Keratinocyte (primary cell): ENCODE measurements around the gene EXOSC1. TPM values are rescaled to one million over a fixed set of nuclear protein-coding genes. Genes with fewer than 3 reads are reported as not detected.

Experiments used
- DNase-seq: peaks from one replicate; pipeline ENCODE4 v3.0.0-alpha.2; 2011; ENCODE audit warnings: low read depth, missing footprints, low spot score
- FAIRE-seq: peaks from 2 replicates; lab custom pipeline; 2011; peaks lifted over from hg19 to GRCh38; lab: Jason Lieb, UNC
- H2AFZ ChIP-seq: 2 replicates; pipeline ENCODE4 v1.6.0; 2012; ENCODE audit warnings: low read length, control low read depth, inconsistent platforms; ENCODE audit not compliant: control insufficient read depth
- H3K27ac ChIP-seq: 2 replicates; pipeline ENCODE4 v1.5.1; 2011; ENCODE audit warnings: low read length; ENCODE audit not compliant: control insufficient read depth, insufficient read depth
- H3K27me3 ChIP-seq: 3 replicates; pipeline ENCODE4 v1.6.0; 2011; ENCODE audit warnings: low read length; ENCODE audit not compliant: control insufficient read depth, insufficient read depth; ENCODE audit errors: extremely low read depth
- H3K36me3 ChIP-seq, 2 experiments: 2 replicates in 1 of 2; 3 replicates in 1 of 2; pipeline ENCODE4 v1.5.1; 2011; ENCODE audit warnings: low read length in 2 of 2, mild to moderate bottlenecking in 1 of 2; ENCODE audit not compliant: control insufficient read depth in 2 of 2, insufficient read depth in 2 of 2; ENCODE audit errors: extremely low read depth in 1 of 2
- H3K4me1 ChIP-seq: 3 replicates; pipeline ENCODE4 v1.5.1; 2011; ENCODE audit warnings: low read length; ENCODE audit not compliant: control insufficient read depth, insufficient read depth; ENCODE audit errors: extremely low read depth
- H3K4me2 ChIP-seq: 3 replicates; pipeline ENCODE4 v1.6.0; 2011; ENCODE audit warnings: low read depth, low read length; ENCODE audit not compliant: control insufficient read depth, insufficient read depth; ENCODE audit errors: extremely low read depth
- H3K4me3 ChIP-seq, 3 experiments: fragments of 200-600 bp in 1 of 3; sonication (generic) in 1 of 3; 2 replicates in 2 of 3; 3 replicates in 1 of 3; pipeline ENCODE4 v1.5.1; 2011 to 2016; ENCODE audit warnings: low read length in 3 of 3, mild to moderate bottlenecking in 3 of 3, control low read depth in 2 of 3, inconsistent platforms in 1 of 3, low read depth in 1 of 3, mixed read lengths in 1 of 3, mixed run types in 1 of 3, moderate library complexity in 1 of 3; ENCODE audit not compliant: control insufficient read depth in 2 of 3, insufficient read depth in 2 of 3; ENCODE audit errors: extremely low read depth in 1 of 3
- H3K79me2 ChIP-seq: 2 replicates; pipeline ENCODE4 v1.6.0; 2012; ENCODE audit warnings: low read length; ENCODE audit not compliant: control insufficient read depth, insufficient read depth
- H3K9ac ChIP-seq: 3 replicates; pipeline ENCODE4 v1.6.0; 2011; ENCODE audit warnings: low read length; ENCODE audit not compliant: control insufficient read depth, insufficient read depth; ENCODE audit errors: extremely low read depth
- H3K9me1 ChIP-seq: 3 replicates; pipeline ENCODE4 v1.6.0; 2011; ENCODE audit warnings: low read length; ENCODE audit not compliant: control insufficient read depth, insufficient read depth; ENCODE audit errors: extremely low read depth
- H3K9me3 ChIP-seq: 2 replicates; pipeline ENCODE4 v1.5.1; 2012; ENCODE audit warnings: low read depth, low read length; ENCODE audit not compliant: control insufficient read depth
- H4K20me1 ChIP-seq: 3 replicates; pipeline ENCODE4 v1.6.0; 2011; ENCODE audit warnings: low read length; ENCODE audit not compliant: control insufficient read depth, insufficient read depth; ENCODE audit errors: extremely low read depth
- EZH2 ChIP-seq: IDR thresholded peaks from one replicate; pipeline ENCODE4 v1.6.1; 2012; ENCODE audit warnings: inconsistent platforms, mild to moderate bottlenecking, low read length, moderate library complexity
- dilution Hi-C: fragments of 300-500 bp; cut with MboI; formaldehyde crosslinking; loops from one replicate; pipeline ENCODE4 v1.7.0; 2020; ENCODE audit warnings: low sequenced_read_pairs; ENCODE audit not compliant: extremely low pct_ligation_motif_present
- polyA plus RNA-seq, 5 experiments: library from polyadenylated mRNA; depleted of rRNA in 3 of 5; stranded (reverse) in 3 of 5; stranded (forward) in 1 of 5; unstranded in 1 of 5; fragments of >200 nt; gene quantifications; 1 replicate in 1 of 5; 2 replicates in 3 of 5; 3 replicates in 1 of 5; pipeline versions ENCODE4 v1.2.1 to v1.2.3, GENCODE V29; 2011 to 2012; ENCODE audit warnings: missing spikeins in 2 of 5, low read depth in 1 of 5, low replicate concordance in 1 of 5
- TF ChIP-seq, protein P1 (sequence below), 3 experiments: IDR thresholded peaks in 1 of 3; conservative IDR thresholded peaks in 1 of 3; optimal IDR thresholded peaks in 1 of 3; 2 replicates in 2 of 3; 3 replicates in 1 of 3; pipeline versions ENCODE3 to v1.5.1; 2011; ENCODE audit warnings: low read length in 3 of 3, mild to moderate bottlenecking in 3 of 3, moderate library complexity in 2 of 3, control low read depth in 1 of 3, inconsistent platforms in 1 of 3; ENCODE audit not compliant: insufficient read depth in 2 of 3; ENCODE audit errors: extremely low read depth in 1 of 3

The EXOSC1 gene
- polyA plus RNA-seq, 1 donor (not counting 4 experiments of a cell fraction or from before 2014, with no cell fraction given), result 45.7 TPM

DNA sequence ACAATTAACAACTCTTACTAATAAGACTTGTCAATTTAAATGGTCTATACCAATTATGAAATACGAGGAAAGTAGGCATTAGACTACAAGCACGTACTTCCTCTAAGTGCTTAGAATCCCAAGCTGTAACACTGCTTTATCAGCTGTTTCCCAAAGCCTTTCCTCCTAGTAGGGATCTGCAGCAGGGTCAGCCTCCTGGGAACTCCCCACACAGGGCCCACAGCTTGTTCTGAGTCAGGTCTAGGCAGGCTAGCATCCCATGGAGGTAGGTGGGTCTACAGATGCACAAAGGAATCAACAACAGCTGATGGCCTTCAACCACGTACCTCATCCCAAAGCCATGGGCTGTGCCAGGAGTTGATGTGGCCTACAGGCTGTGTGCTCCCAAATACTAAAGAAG, 37.7 kb upstream of the EXOSC1 start:
- no peak overlapping the region for H3K4me3 ChIP-seq
- peaks cover 13 to 26% of the 10 kb centered on the region in 2 experiments for H3K36me3 ChIP-seq
- H2AFZ ChIP-seq, result no peak overlapping the region
- no peak overlapping the region for H3K9ac ChIP-seq
- H4K20me1 ChIP-seq, result no peaks in the 10 kb centered on the region
- dilution Hi-C loops, result no loop called here
- no peak for DNase-seq
- no peak overlapping the region for H3K4me2 ChIP-seq
- H3K9me3 ChIP-seq, result no peaks in the 10 kb centered on the region
- H3K9me1 ChIP-seq, result no peaks in the 10 kb centered on the region
- peaks cover 57% of the 10 kb centered on the region for H3K79me2 ChIP-seq
- no peak for TF ChIP-seq EZH2
- TF ChIP-seq, protein P1, sequence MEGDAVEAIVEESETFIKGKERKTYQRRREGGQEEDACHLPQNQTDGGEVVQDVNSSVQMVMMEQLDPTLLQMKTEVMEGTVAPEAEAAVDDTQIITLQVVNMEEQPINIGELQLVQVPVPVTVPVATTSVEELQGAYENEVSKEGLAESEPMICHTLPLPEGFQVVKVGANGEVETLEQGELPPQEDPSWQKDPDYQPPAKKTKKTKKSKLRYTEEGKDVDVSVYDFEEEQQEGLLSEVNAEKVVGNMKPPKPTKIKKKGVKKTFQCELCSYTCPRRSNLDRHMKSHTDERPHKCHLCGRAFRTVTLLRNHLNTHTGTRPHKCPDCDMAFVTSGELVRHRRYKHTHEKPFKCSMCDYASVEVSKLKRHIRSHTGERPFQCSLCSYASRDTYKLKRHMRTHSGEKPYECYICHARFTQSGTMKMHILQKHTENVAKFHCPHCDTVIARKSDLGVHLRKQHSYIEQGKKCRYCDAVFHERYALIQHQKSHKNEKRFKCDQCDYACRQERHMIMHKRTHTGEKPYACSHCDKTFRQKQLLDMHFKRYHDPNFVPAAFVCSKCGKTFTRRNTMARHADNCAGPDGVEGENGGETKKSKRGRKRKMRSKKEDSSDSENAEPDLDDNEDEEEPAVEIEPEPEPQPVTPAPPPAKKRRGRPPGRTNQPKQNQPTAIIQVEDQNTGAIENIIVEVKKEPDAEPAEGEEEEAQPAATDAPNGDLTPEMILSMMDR (optimal IDR thresholded peaks at IDR 0.05 in 1 of 3, IDR thresholded peaks at IDR 0.05 in 1 of 3, conservative IDR thresholded peaks at IDR 0.05 in 1 of 3; ENCODE audit: extremely low read depth in 1 of 3, insufficient read depth in 2 of 3, low read length in 3 of 3), result no peak
- FAIRE-seq, result no peak
- H3K4me1 ChIP-seq, result peaks cover 39% of the 10 kb centered on the region
- H3K27me3 ChIP-seq, result no peaks in the 10 kb centered on the region
- H3K27ac ChIP-seq, result no peak overlapping the region

DNA sequence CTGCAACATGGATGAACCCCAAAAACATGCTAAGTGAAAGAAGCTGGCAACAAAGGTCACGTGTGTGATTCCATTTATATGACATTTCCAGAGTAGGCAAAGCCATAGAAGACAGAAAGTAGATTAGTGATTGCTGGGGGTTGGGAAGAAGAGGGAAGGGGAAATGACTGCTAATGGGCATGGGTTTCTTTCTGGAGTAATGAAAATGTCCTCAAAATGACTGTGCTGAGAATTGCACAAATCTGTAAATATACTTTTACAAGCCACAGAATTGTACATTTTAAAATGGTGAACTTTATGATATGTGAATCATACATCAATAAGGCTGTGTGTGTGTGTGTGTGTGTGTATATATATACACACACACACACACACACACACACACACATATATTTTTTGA, 36.6 kb upstream of the EXOSC1 start:
- Histone ChIP-seq H3K9ac (no peak overlapping the region), H2AFZ (no peak overlapping the region), H3K27me3 (no peaks in the 10 kb centered on the region), H3K4me2 (no peak overlapping the region), H3K36me3 (peaks cover 19 to 37% of the 10 kb centered on the region in 2 experiments), H3K9me1 (no peaks in the 10 kb centered on the region), H3K27ac (no peak overlapping the region), H4K20me1 (no peaks in the 10 kb centered on the region), H3K79me2 (peaks cover 55% of the 10 kb centered on the region), H3K9me3 (no peaks in the 10 kb centered on the region), H3K4me3 (no peak overlapping the region), H3K4me1 (peaks cover 39% of the 10 kb centered on the region)
- dilution Hi-C loops, result no loop called here
- DNase-seq, result no peak
- no peak for FAIRE-seq
- TF ChIP-seq, protein P1 (optimal IDR thresholded peaks at IDR 0.05 in 1 of 3, IDR thresholded peaks at IDR 0.05 in 1 of 3, conservative IDR thresholded peaks at IDR 0.05 in 1 of 3; ENCODE audit: extremely low read depth in 1 of 3, insufficient read depth in 2 of 3, low read length in 3 of 3), result no peak
- TF ChIP-seq EZH2, result no peak
